Endothelial cell of hepatic sinusoid (primary cell): ENCODE data around the gene HPN.
"Not testable (repeated sequence)": the region's sequence is repeated elsewhere in the genome, so short reads cannot be mapped to it uniquely, and the experiment has no call there.

ENCODE experiments used
- in situ Hi-C: cut with HindIII; loops from 2 replicates; pipeline ENCODE4 v1.10.0; 2017; ENCODE audit warnings: low sequenced_read_pairs

Gene HPN

DNA sequence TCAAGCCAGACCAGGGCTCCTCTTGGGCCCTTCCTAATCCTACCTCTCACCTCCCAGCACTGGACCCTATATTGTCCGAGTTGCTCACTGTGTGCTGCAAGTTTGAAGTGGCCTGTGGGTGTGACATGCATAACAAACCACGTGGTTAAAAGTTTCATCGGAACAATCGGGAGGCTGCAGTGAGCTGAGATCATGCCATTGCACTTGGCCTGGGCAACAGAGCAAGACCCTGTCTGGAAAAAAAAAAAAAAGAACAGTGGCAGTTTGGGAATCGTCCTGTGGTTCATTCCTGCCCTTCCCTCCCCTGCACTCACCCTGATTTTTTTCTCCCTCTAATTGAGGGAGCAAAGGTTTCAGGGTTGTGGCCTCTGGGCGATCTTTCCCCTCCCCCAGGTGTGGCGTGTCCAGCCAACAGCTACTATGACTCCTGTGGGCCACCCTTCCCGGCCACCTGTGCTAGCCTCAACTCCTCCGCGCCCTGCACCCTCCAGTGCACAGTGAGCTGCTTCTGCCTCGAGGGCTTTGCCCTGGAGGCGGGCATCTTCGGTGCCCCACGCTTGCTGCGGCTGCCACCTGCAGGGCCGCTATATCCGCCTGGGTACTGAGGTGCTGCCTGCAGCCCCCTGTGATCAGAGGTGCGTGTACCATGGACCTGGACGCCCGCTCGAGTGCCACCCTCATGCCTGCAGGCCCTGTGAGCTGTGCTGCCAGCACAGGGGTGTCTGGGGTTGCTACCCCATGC is 57.8 kb downstream of the HPN start:
- in situ Hi-C loops: no loop called here

GRCh38 chr19:35099897-35100275 is 58.4 kb downstream of the HPN start:
- in situ Hi-C loops: no loop called here

DNA sequence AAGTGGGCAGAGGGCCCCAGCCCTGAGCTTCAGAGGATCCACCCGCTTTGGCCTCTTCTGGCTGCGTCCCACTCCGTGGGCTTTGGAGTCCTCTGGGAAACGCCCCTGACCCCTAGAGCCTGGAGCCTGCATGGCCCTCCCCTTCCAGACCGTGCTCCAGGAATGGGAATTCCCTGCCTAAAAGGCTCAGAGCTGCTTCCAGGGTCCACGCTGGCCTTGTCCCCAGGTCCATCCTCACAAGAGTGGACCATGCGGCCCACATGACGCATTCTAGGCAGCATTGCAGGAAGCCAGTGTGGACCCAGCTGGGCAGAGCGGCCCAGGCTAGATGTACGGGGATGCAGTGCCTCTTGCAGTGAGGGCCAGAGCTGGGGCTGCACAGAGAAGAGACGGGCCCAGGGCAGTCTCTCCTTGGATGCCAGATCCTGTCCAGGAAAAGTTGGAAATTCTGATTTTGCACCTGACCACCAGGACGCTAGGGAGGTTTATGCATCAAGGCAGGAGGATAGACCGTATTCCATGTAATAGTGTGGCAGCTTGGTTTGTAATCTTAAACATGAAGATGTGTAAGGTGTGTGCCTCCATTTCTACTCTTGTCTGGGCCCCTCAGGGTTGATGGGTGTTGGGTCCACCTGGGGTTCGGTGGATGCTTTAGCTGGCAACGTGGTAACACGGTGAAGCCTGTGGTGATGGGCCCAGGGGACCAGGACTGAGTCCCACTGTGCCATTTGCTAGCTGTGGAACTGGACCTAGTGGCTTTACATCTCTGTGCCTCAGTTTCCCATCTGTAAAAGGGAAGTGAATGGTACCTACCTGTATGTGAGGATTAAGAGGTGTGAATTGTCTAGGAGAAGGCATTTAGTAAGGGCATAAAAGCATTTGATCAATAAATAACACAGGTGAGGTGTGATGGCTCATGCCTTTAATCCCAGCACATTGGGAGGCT is 59.3 kb downstream of the HPN start:
- in situ Hi-C loops: no loop called here

GRCh38 chr19:35101949-35102348 is 60.4 kb downstream of the HPN start:
- in situ Hi-C loops: not testable (repeated sequence)

DNA sequence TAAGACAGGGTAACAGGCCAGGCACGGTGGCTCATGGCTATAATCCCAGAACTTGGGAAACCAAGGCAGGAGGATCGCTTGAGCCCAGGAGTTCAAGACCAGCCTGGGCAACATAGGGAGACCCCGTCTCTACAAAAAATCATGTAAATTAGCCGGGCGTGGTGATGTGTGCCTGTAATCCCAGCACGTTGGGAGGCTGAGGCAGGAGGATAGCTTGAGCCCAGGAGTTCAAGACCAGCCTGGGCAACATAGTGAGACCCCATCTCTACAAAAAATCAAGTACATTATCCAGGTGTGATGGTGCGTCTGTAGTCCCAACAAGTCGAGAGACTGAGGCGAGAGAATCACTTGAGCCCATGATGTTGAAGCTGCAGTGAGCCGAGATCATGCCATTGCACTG is 62.1 kb downstream of the HPN start:
- in situ Hi-C loops: not testable (repeated sequence)

GRCh38 chr19:35104361-35104760 is 62.8 kb downstream of the HPN start:
- in situ Hi-C loops: no loop called here

DNA sequence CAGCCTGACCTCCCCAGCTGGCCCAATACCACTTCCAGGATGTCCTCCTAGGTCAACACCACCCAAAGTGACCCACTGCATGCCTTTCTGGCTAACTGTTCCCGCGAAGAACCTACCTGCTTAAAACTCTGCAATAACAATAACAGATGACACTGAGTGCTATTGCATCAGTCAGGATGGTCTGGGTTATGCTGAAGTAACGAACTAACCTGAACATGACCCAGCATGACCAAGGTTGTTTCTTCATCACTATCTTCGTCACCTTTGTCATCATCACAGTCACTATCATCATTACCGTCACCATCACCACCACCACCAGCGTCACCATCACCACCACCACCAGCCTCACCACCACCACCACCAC is 63.5 kb downstream of the HPN start:
- in situ Hi-C loops: no loop called here

DNA sequence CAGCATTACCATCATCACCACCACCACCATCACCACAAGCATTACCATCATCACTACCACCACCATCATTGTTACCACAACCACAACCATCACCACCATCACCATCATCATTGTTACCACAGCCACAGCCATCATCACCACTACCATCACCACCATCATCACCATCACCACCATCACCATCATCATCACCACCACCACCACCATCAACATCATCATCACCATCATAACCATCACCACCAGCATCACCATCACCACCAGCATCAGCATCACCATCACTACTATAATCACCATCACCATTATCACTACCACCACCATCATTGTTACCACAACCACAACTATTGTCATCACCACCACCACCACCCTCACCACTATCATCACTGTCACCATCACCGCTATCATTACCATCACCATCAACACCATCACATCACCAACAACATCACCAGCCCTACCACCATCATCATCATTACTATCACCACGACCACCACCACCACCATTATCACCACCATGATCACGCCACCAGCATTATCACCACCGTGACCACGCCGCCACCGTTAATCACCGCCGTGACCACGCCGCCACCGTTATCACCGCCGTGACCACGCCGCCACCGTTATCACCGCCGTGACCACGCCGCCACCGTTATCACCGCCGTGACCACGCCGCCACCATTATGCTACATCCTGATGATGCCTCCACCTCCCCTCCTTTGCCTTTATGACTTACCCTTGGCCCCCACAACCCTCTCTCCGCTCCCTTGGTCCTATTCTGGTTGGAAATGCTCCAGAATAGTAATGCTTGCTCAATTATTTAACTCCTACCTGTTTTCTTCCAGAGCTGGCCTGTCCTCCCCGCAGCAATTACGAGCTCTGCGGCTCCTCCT is 64.1 kb downstream of the HPN start:
- in situ Hi-C loops: no loop called here

- in situ Hi-C loops: no loop called here
These were observed 64.7 kb downstream of the HPN start for GRCh38 chr19:35106291-35106583.

DNA sequence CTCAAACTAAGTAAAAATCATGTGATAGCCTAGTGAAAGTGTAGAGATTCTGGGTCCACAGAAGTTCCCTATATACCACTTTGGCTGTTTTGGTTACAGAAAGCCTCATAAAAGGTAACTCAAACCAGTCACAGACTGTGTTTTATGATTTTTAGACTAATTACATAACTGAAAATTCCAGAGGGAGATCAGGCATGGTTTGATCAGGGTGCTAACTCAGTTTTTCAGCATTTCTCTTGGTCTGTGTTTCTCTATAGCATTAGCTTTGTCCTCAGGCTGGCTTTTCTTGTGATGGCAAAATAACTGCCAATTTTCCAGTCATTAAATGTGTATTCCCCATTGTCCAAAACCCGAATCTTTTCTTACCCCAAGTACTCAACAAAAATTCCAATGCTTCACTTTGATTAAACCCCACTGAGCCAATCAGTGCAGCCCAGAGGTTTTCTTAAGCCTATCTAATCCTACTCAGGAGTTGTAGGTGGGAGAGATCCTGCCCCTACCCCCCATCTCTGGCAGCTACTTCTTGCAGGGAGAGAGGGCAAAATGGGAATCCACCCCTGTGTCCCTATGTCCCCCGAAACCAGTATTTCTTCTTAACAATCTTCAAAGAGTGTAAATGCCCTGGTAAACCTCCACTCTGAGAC is 65.5 kb downstream of the HPN start:
- in situ Hi-C loops: no loop called here

DNA sequence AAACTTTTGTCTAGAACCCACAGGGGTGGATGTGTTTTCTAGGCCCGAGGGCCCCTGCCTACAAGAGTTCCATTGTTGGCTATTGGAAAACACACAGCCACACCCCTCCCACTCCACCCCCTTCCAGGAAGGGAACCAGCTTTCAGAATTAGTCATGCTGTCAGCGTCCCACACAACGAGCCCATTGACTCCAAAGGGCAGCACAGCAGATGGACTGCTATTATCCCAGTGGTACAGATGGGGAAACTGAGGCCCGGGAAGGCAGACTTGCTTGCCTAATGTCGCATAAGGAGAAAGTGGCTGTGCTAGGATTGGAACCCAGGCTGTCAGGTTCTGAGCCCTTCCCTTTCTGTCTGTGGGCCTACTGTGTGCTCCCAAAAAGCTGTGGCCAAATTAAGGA is 66.0 kb downstream of the HPN start:
- in situ Hi-C loops: no loop called here

DNA sequence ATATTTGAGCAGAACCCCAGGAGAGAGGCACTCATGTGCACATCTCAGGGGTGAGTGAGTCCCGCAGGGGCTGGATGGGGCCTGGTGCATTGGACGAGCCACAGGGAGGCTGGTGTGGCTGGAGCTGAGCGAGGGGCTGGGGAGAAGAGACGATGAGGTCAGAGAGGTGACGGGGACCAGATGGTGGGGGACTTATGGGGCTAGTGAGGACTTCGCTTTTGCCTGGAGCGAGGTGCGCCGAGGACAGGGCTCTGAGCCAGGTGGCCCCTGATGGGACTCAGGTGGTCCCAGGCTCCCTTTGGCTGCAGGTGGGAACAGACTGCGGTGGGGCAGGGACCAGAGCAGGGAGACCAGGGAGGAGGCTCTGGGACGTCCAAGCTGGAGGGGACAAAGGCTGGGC is 67.2 kb downstream of the HPN start:
- in situ Hi-C loops: no loop called here

GRCh38 chr19:35109395-35110112 is 68.0 kb downstream of the HPN start:
- in situ Hi-C loops: loop anchor here (10.0 kb wide), 2 partner anchors 135 to 205 kb away; no protein-coding TSS in a partner anchor

GRCh38 chr19:35110974-35111373 is 69.5 kb downstream of the HPN start:
- in situ Hi-C loops: loop anchor here (10.0 kb wide), 2 partner anchors 136 to 206 kb away; no protein-coding TSS in a partner anchor

GRCh38 chr19:35112995-35113688 is 71.6 kb downstream of the HPN start:
- in situ Hi-C loops: loop anchor here (10.0 kb wide), 2 partner anchors 138 to 208 kb away; no protein-coding TSS in a partner anchor

GRCh38 chr19:35114353-35115176 is 73.0 kb downstream of the HPN start:
- in situ Hi-C loops: loop anchor here (5.0 to 10.0 kb wide), 3 partner anchors 62 to 210 kb away; no protein-coding TSS in a partner anchor

DNA sequence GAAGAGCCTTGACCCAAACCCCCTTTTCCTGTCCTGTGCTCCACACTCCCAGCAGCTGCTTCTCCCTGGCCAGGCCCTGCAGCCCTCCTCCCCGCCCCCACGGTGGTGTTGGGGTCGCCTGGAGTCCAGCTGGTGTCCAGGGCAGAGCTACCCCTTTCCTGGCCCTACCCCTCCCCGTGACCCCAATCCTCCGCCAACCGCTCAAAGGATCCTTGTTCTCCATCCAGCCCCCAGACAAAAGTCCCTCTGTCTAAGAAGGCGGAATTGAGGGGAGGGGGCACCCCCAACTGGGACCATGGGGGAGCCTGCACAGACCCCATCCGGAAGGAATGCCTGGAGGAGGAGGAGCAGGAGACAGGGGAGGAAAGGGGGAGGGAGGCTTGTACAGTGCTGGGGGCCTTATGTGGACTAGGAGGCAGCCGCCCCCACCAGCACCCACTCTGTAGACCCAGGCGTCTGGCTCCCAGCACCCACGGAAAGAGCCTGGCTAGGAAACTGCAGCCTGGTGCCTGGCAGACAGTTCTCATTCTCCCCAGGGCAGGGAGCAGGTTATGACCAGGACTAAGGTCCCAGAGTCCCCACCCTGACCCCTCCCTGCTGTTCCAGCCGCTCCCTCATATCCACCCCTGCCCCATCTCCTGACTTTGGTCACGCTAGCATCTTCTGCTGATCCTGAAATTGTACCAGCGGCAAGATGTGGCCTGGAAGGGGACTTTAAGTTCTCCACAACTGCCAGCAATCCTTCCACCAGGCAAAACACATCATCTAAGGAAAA is 73.8 kb downstream of the HPN start, which contains the start of gene FXYD3:
TSS of gene FXYD3 (plus strand) at position 647 of the 775 bp plus-strand sequence. CDS start 3,554 bp downstream, outside the sequence.
- in situ Hi-C loops: loop anchor here (5.0 to 10.0 kb wide), 3 partner anchors 63 to 211 kb away; no protein-coding TSS in a partner anchor
